ENCODE data around the gene SEC22A. TPM values are rescaled to one million over a fixed set of nuclear protein-coding genes. Genes with fewer than 3 reads are reported as not detected.

SEC22A gene
- polyA plus RNA-seq, 1 experiment, result 16.8 TPM

- POLR2A ChIA-PET, result no interaction called here
- Histone ChIP-seq H3K27me3 (ENCODE audit: control insufficient read depth, insufficient read depth, low read length) (peaks cover 20% of the 10 kb centered on the region), H3K36me3 (ENCODE audit: control insufficient read depth, insufficient read depth, low read length) (no peaks in the 10 kb centered on the region), H3K4me3 (ENCODE audit: low read depth, low read length) (no peak overlapping the region)
- no peak for DNase-seq (ENCODE audit: low read depth)
- TF ChIP-seq CTCF (IDR thresholded peaks at IDR 0.05; ENCODE audit: insufficient read depth, low read depth, low read length), result no peak
- CTCF ChIA-PET, result interaction anchor here (0.6 kb wide), 1 partner anchor 189 kb away, joined by 3 read pairs; no protein-coding TSS in a partner anchor
Observed at GRCh38 chr3:123312331-123313265, 110.9 kb downstream of the SEC22A start.

GRCh38 chr3:123313889-123314288 lies 112.1 kb downstream of the SEC22A start:
- POLR2A ChIA-PET, result no interaction called here
- H3K36me3 ChIP-seq (ENCODE audit: control insufficient read depth, insufficient read depth, low read length), result no peaks in the 10 kb centered on the region
- CTCF ChIA-PET, result no interaction called here
- no peak overlapping the region for H3K4me3 ChIP-seq (ENCODE audit: low read depth, low read length)
- TF ChIP-seq CTCF (IDR thresholded peaks at IDR 0.05; ENCODE audit: insufficient read depth, low read depth, low read length), result no peak
- peaks cover 27% of the 10 kb centered on the region for H3K27me3 ChIP-seq (ENCODE audit: control insufficient read depth, insufficient read depth, low read length)
- DNase-seq (ENCODE audit: low read depth), result no peak

- TF ChIP-seq CTCF (IDR thresholded peaks at IDR 0.05; ENCODE audit: insufficient read depth, low read depth, low read length), result no peak
- POLR2A ChIA-PET, result no interaction called here
- CTCF ChIA-PET, result interaction anchor here (0.6 kb wide), 1 partner anchor 12 kb away, joined by 4 read pairs; no protein-coding TSS in a partner anchor
- H3K36me3 ChIP-seq (ENCODE audit: control insufficient read depth, insufficient read depth, low read length), result no peaks in the 10 kb centered on the region
- no peak for DNase-seq (ENCODE audit: low read depth)
- H3K27me3 ChIP-seq (ENCODE audit: control insufficient read depth, insufficient read depth, low read length), result peaks cover 30% of the 10 kb centered on the region
- H3K4me3 ChIP-seq (ENCODE audit: low read depth, low read length), result no peak overlapping the region
Observed at GRCh38 chr3:123314359-123315270, 112.9 kb downstream of the SEC22A start.

- Histone ChIP-seq H3K27me3 (ENCODE audit: control insufficient read depth, insufficient read depth, low read length) (peaks cover 34% of the 10 kb centered on the region), H3K4me3 (ENCODE audit: low read depth, low read length) (no peak overlapping the region), H3K36me3 (ENCODE audit: control insufficient read depth, insufficient read depth, low read length) (no peaks in the 10 kb centered on the region)
- no peak for TF ChIP-seq CTCF (IDR thresholded peaks at IDR 0.05; ENCODE audit: insufficient read depth, low read depth, low read length)
- CTCF ChIA-PET, result interaction anchor here (0.6 kb wide), 1 partner anchor 11 kb away, joined by 4 read pairs; no protein-coding TSS in a partner anchor
- no peak for DNase-seq (ENCODE audit: low read depth)
- POLR2A ChIA-PET, result no interaction called here
Observed at GRCh38 chr3:123315271-123315595, 113.5 kb downstream of the SEC22A start.

- no peak for DNase-seq (ENCODE audit: low read depth)
- no peaks in the 10 kb centered on the region for H3K36me3 ChIP-seq (ENCODE audit: control insufficient read depth, insufficient read depth, low read length)
- POLR2A ChIA-PET, result no interaction called here
- no peak for TF ChIP-seq CTCF (IDR thresholded peaks at IDR 0.05; ENCODE audit: insufficient read depth, low read depth, low read length)
- CTCF ChIA-PET, result interaction anchor here (0.8 to 2.7 kb wide), 2 partner anchors 11 to 241 kb away, joined by 3 to 17 read pairs; no protein-coding TSS in a partner anchor
- peaks cover 48% of the 10 kb centered on the region for H3K27me3 ChIP-seq (ENCODE audit: control insufficient read depth, insufficient read depth, low read length)
- H3K4me3 ChIP-seq (ENCODE audit: low read depth, low read length), result no peak overlapping the region
Observed at GRCh38 chr3:123317716-123318115, 116.0 kb downstream of the SEC22A start.

All from BJ (cell line).